Motor neuron (in vitro differentiated cells): Measurements from ENCODE around the gene MAN2C1. TPM values are rescaled to one million over a fixed set of nuclear protein-coding genes. Genes with fewer than 3 reads are reported as not detected.
"Not testable (repeated sequence)": the region's sequence is repeated elsewhere in the genome, so short reads cannot be mapped to it uniquely, and the experiment has no call there.

Source experiments
- ATAC-seq, 8 experiments: fragments of 200-7000 bp; cut with Tn5 transposase; replicated peaks in 6 of 8; 2 replicates each; pipeline ENCODE4 v1.8.0; 2021; ENCODE audit warnings: mild to moderate bottlenecking in 8 of 8, moderate library complexity in 8 of 8
- H3K27ac ChIP-seq, 2 donors: fragments of 250-450 bp; sonication (Bioruptor Pico); 2 replicates each; pipeline ENCODE4 v1.9.0; 2021; ENCODE audit warnings: antibody characterized with exemption in 2 of 2, mild to moderate bottlenecking in 2 of 2, moderate library complexity in 1 of 2
- H3K4me1 ChIP-seq, 2 donors: fragments of 250-450 bp; sonication (Bioruptor Pico); replicated peaks in 1 of 2; 2 replicates each; pipeline ENCODE4 v1.6.1; 2021; ENCODE audit warnings: antibody characterized with exemption in 2 of 2, mild to moderate bottlenecking in 2 of 2, moderate library complexity in 1 of 2
- H3K4me3 ChIP-seq, 5 donors: fragments of 250-450 bp; sonication (Bioruptor Pico); 2 replicates each; pipeline ENCODE4 v1.9.0; 2021; ENCODE audit warnings: antibody characterized with exemption in 5 of 5, mild to moderate bottlenecking in 5 of 5, moderate library complexity in 4 of 5
- WGBS, 10 experiments: fragments of 450-650 bp; shearing (Covaris generic); methylation state at CpG; one replicate each; pipeline ENCODE4 v1.0.0; 2022; 5-methylcytosine and 5-hydroxymethylcytosine counted together
- in situ Hi-C, 9 experiments: fragments of 400-800 bp; cut with MboI; loops; one replicate each; pipeline ENCODE4 v1.15.0; 2021; ENCODE audit warnings: low sequenced_read_pairs in 9 of 9, low pct_unique_long_range_greater_than_20kb in 2 of 9; ENCODE audit not compliant: unreplicated experiment in 9 of 9
- total RNA-seq, 8 experiments: library from RNA; unstranded; fragments of 300-600 nt; gene quantifications; 2 replicates each; pipeline versions ENCODE4 v1.2.3 to v1.2.4, GENCODE V29; 2022

MAN2C1 gene
- total RNA-seq, 8 experiments from 2014 or later = 39.3 to 179 (median 63.1) TPM

- ATAC-seq = peak in 1 of 8 experiments; percentile 5
- in situ Hi-C loops = no loop called here
- no peak overlapping the region for H3K27ac ChIP-seq
- no peak overlapping the region for H3K4me3 ChIP-seq
- H3K4me1 ChIP-seq = no peaks in the 10 kb centered on the region
- WGBS, 10 experiments = 100% methylated on average over 1 to 7 of the region's 10 CpGs; no CpG with 5 or more reads in 8 of the 10 experiments
Measured at GRCh38 chr15:75358771-75359536, 9.5 kb downstream of the MAN2C1 start.

GRCh38 chr15:75357976-75358673 lies 10.3 kb downstream of the MAN2C1 start:
- no peak overlapping the region for H3K27ac ChIP-seq
- in situ Hi-C loops = no loop called here
- no peak overlapping the region for H3K4me3 ChIP-seq
- H3K4me1 ChIP-seq = no peaks in the 10 kb centered on the region
- 87 to 100% (median 100%) methylated on average over 1 to 3 of the region's 17 CpGs; no CpG with 5 or more reads in 5 of the 10 experiments for WGBS, 10 experiments
- no peak for ATAC-seq

GRCh38 chr15:75356517-75356916 lies 11.9 kb downstream of the MAN2C1 start:
- in situ Hi-C loops = no loop called here
- 90 to 100% methylated on average over 1 to 4 of the region's 20 CpGs; no CpG with 5 or more reads in 8 of the 10 experiments for WGBS, 10 experiments

GRCh38 chr15:75356006-75356405 lies 12.4 kb downstream of the MAN2C1 start:
- in situ Hi-C loops = no loop called here
- ATAC-seq = no peak
- no peak overlapping the region for H3K27ac ChIP-seq
- H3K4me3 ChIP-seq = no peak overlapping the region
- no peaks in the 10 kb centered on the region for H3K4me1 ChIP-seq
- WGBS, 10 experiments = 89% methylated on average over 7 of the region's 28 CpGs; no CpG with 5 or more reads in 9 of the 10 experiments

More at GRCh38 chr15:75356517-75356916, 11.9 kb downstream of the MAN2C1 start:
- no peak overlapping the region for H3K4me3 ChIP-seq
- no peak overlapping the region for H3K27ac ChIP-seq
- H3K4me1 ChIP-seq = no peaks in the 10 kb centered on the region
- ATAC-seq = no peak

GRCh38 chr15:75355369-75355768 lies 13.0 kb downstream of the MAN2C1 start:
- WGBS, 10 experiments = no CpG with 5 or more reads among the region's 4 CpGs
- no peak overlapping the region for H3K27ac ChIP-seq
- in situ Hi-C loops = no loop called here
- no peak overlapping the region for H3K4me3 ChIP-seq
- no peaks in the 10 kb centered on the region for H3K4me1 ChIP-seq
- ATAC-seq = no peak

- Histone ChIP-seq H3K4me1 (no peaks in the 10 kb centered on the region), H3K4me3 (no peak overlapping the region), H3K27ac (no peak overlapping the region)
- ATAC-seq = peak in 1 of 8 experiments; percentile 5
- in situ Hi-C loops = no loop called here
- WGBS, 10 experiments = 60 to 100% (median 95%) methylated on average over 1 to 3 of the region's 7 CpGs; no CpG with 5 or more reads in 7 of the 10 experiments
Measured at GRCh38 chr15:75354454-75354853, 14.0 kb downstream of the MAN2C1 start.

- peak in 2 of 8 experiments; percentile 8 to 24 for ATAC-seq
- in situ Hi-C loops = no loop called here
- Histone ChIP-seq H3K4me1 (peaks cover 3 to 4% of the 10 kb centered on the region in 2 donors), H3K27ac (no peak overlapping the region), H3K4me3 (no peak overlapping the region)
- 60 to 100% (median 87%) methylated on average over 1 to 2 of the region's 7 CpGs; no CpG with 5 or more reads in 6 of the 10 experiments for WGBS, 10 experiments
Measured at GRCh38 chr15:75353604-75354003, 14.8 kb downstream of the MAN2C1 start.

- 89 to 100% (median 96%) methylated on average over 1 to 7 of the region's 16 CpGs; no CpG with 5 or more reads in 5 of the 10 experiments for WGBS, 10 experiments
- in situ Hi-C loops = no loop called here
- H3K4me3 ChIP-seq = no peak overlapping the region
- H3K27ac ChIP-seq = no peak overlapping the region
- H3K4me1 ChIP-seq = peaks cover 5 to 7% of the 10 kb centered on the region in 2 donors
- no peak for ATAC-seq
Measured at GRCh38 chr15:75352186-75353080, 16.0 kb downstream of the MAN2C1 start.

- Histone ChIP-seq H3K4me3 (no peak overlapping the region), H3K4me1 (peaks cover 5 to 7% of the 10 kb centered on the region in 2 donors), H3K27ac (no peak overlapping the region)
- in situ Hi-C loops = no loop called here
- WGBS, 10 experiments = 40 to 100% (median 100%) methylated on average over 1 to 5 of the region's 7 CpGs; no CpG with 5 or more reads in 3 of the 10 experiments
- no peak for ATAC-seq
Measured at GRCh38 chr15:75350601-75351361, 17.6 kb downstream of the MAN2C1 start.

GRCh38 chr15:75349851-75350588 lies 18.4 kb downstream of the MAN2C1 start:
- in situ Hi-C loops = no loop called here
- no peak for ATAC-seq
- WGBS, 10 experiments = 20 to 90% (median 79%) methylated on average over 1 to 5 of the region's 9 CpGs; no CpG with 5 or more reads in 3 of the 10 experiments
- H3K4me3 ChIP-seq = no peak overlapping the region
- peaks cover 5 to 7% of the 10 kb centered on the region in 2 donors for H3K4me1 ChIP-seq
- H3K27ac ChIP-seq = no peak overlapping the region

- H3K4me1 ChIP-seq, in situ Hi-C loops, H3K4me3 ChIP-seq, ATAC-seq, H3K27ac ChIP-seq: not testable (repeated sequence)
- 80 to 100% (median 100%) methylated on average over 1 to 2 of the region's 8 CpGs; no CpG with 5 or more reads in 6 of the 10 experiments for WGBS, 10 experiments
Measured at GRCh38 chr15:75349351-75349669, 19.1 kb downstream of the MAN2C1 start.
